DND-41 (cell line): ENCODE results near the gene HTR1A.

Experiments
- ATAC-seq: fragments of 200-7000 bp; cut with Tn5 transposase; 3 replicates; pipeline ENCODE4 v1.9.1; 2021; ENCODE audit warnings: low read depth; ENCODE audit not compliant: insufficient read depth
- DNase-seq: peaks from one replicate; pipeline ENCODE4 v3.0.0-alpha.2; 2020
- H2AFZ ChIP-seq: 2 replicates; pipeline ENCODE4 v1.6.0; 2012; ENCODE audit warnings: low read depth, low read length
- H3K27ac ChIP-seq: 2 replicates; pipeline ENCODE4 v1.5.1; 2012; ENCODE audit warnings: low read length, inconsistent platforms
- H3K27me3 ChIP-seq: fragments of 200-600 bp; sonication (generic); 2 replicates; pipeline ENCODE4 v1.6.0; 2012; ENCODE audit warnings: low read length, mild to moderate bottlenecking, inconsistent platforms; ENCODE audit not compliant: insufficient read depth, poor library complexity
- H3K36me3 ChIP-seq: 2 replicates; pipeline ENCODE4 v1.5.1; 2012; ENCODE audit warnings: low read length, inconsistent platforms; ENCODE audit not compliant: insufficient read depth
- H3K4me1 ChIP-seq: 2 replicates; pipeline ENCODE4 v1.5.1; 2012; ENCODE audit warnings: mild to moderate bottlenecking, low read length; ENCODE audit not compliant: insufficient read depth
- H3K4me2 ChIP-seq: 2 replicates; pipeline ENCODE4 v1.6.0; 2012; ENCODE audit warnings: mild to moderate bottlenecking, moderate library complexity, low read length, inconsistent platforms; ENCODE audit not compliant: insufficient read depth
- H3K4me3 ChIP-seq, 2 experiments: fragments of 200-600 bp in 1 of 2; shearing (Covaris generic) in 1 of 2; 2 replicates each; pipeline ENCODE4 v1.5.1; 2012 to 2016; ENCODE audit warnings: inconsistent platforms in 2 of 2, low read length in 2 of 2, mild to moderate bottlenecking in 2 of 2, low read depth in 1 of 2, moderate library complexity in 1 of 2
- H3K79me2 ChIP-seq: 2 replicates; pipeline ENCODE4 v1.6.0; 2012; ENCODE audit warnings: low read length, inconsistent platforms; ENCODE audit not compliant: insufficient read depth
- H3K9ac ChIP-seq: 2 replicates; pipeline ENCODE4 v1.6.0; 2012; ENCODE audit warnings: low read depth, mild to moderate bottlenecking, inconsistent platforms, low read length, moderate library complexity
- H3K9me3 ChIP-seq: 2 replicates; pipeline ENCODE4 v1.5.1; 2012; ENCODE audit warnings: low read length, moderate library complexity, mild to moderate bottlenecking, inconsistent platforms; ENCODE audit not compliant: insufficient read depth, severe bottlenecking
- H4K20me1 ChIP-seq: 2 replicates; pipeline ENCODE4 v1.6.0; 2012; ENCODE audit warnings: low read length; ENCODE audit not compliant: insufficient read depth
- EZH2 ChIP-seq: IDR thresholded peaks from 3 replicates; pipeline ENCODE4 v1.6.1; 2012; ENCODE audit warnings: borderline replicate concordance, low read depth, mild to moderate bottlenecking, moderate library complexity, low read length, inconsistent platforms; ENCODE audit not compliant: severe bottlenecking
- TF ChIP-seq, protein P1 (sequence below): IDR thresholded peaks from 2 replicates; pipeline ENCODE4 v1.5.1; 2012; ENCODE audit warnings: borderline replicate concordance, low read length, moderate library complexity, mild to moderate bottlenecking; ENCODE audit not compliant: poor library complexity, severe bottlenecking; ENCODE audit errors: extremely low read depth

Gene HTR1A

DNA sequence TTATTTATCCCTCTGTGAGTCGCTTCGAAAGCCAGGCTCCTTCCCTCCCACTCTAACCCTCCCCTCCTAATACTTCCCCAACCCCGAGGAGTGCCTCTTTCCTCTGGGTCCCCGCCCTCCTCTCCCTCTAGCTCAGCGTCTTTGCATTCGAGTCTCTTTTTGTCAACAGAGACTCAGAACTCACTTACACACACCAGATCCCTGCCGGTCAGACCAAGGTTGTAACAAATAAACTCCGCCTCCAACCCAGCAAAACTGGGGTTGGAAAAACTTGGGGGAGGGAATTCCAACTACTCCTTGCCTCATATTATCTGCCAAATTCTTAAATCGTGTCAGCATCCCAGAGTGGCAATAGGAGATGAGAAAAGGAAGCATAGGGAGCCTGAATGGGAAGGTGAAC is at the start of gene HTR1A:
HTR1A (minus strand) TSS at position 167 of the 400 bp plus-strand sequence. CDS start 726 bp downstream, outside the sequence.
- no peak within 1 kb of the TSS for H3K4me3 ChIP-seq

DNA sequence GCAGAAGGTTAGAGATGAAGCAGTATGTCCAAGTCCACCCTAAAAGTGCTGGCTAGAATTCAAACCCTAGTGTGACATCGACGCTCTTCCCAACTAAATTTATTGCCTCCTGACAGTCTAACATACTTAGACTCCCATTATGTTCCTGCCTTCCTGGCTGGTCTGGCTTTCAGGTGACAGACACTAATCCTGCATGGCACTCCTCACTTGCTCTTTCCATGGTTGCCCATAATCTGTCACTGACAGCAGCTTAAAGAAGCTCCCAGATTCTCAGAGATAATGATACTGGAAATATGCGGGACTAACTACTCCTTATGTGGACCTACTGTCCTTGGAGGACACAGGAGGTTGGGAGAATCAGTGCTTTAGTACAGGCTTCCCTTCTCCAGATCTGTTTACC is 41.7 kb upstream of the HTR1A start:
- ATAC-seq (no peak), DNase-seq (no peak)
- H3K27me3 ChIP-seq, result no peaks in the 10 kb centered on the region
- no peak for TF ChIP-seq EZH2
- TF ChIP-seq, protein P1, sequence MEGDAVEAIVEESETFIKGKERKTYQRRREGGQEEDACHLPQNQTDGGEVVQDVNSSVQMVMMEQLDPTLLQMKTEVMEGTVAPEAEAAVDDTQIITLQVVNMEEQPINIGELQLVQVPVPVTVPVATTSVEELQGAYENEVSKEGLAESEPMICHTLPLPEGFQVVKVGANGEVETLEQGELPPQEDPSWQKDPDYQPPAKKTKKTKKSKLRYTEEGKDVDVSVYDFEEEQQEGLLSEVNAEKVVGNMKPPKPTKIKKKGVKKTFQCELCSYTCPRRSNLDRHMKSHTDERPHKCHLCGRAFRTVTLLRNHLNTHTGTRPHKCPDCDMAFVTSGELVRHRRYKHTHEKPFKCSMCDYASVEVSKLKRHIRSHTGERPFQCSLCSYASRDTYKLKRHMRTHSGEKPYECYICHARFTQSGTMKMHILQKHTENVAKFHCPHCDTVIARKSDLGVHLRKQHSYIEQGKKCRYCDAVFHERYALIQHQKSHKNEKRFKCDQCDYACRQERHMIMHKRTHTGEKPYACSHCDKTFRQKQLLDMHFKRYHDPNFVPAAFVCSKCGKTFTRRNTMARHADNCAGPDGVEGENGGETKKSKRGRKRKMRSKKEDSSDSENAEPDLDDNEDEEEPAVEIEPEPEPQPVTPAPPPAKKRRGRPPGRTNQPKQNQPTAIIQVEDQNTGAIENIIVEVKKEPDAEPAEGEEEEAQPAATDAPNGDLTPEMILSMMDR, result no peak
- H2AFZ ChIP-seq, result no peak overlapping the region
- H3K9ac ChIP-seq, result no peak overlapping the region
- H3K27ac ChIP-seq, result no peak overlapping the region
- H3K79me2 ChIP-seq, result no peaks in the 10 kb centered on the region
- no peaks in the 10 kb centered on the region for H4K20me1 ChIP-seq
- no peaks in the 10 kb centered on the region for H3K4me1 ChIP-seq
- no peaks in the 10 kb centered on the region for H3K36me3 ChIP-seq
- H3K9me3 ChIP-seq, result no peaks in the 10 kb centered on the region
- no peak overlapping the region for H3K4me3 ChIP-seq
- H3K4me2 ChIP-seq, result no peak overlapping the region

More for the DNA sequence above, at the start of gene HTR1A:
- Histone ChIP-seq H3K27me3 (no peaks in the 10 kb centered on the region), H3K9ac (no peak within 1 kb of the TSS), H3K4me1 (no peaks in the 10 kb centered on the region), H2AFZ (no peak within 1 kb of the TSS), H3K4me2 (no peak within 1 kb of the TSS), H3K9me3 (peaks cover 11% of the 10 kb centered on the region), H3K27ac (no peak within 1 kb of the TSS), H3K36me3 (no peaks in the 10 kb centered on the region), H3K79me2 (no peaks in the 10 kb centered on the region), H4K20me1 (no peaks in the 10 kb centered on the region)
- TF ChIP-seq EZH2, result no peak
- DNase-seq, result no peak
- ATAC-seq, result no peak

DNA sequence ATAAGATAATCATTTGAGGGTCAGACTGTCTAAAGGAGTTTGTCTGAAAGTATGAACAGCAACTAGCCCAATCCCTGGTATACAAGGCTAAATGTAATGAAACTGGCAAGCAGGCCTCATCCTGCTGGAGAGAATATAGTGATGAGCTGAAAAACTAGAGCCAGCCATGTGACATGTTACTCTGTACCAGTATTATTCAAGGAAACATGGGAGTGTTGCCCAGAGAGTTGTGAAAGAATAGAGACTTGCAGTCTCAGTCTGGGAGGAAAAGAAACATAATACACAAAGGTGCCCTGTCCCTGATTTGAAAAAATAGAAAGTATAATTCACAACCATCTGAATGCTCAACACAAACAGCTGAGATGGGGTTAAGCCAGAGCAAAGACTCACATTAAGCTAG is 37.9 kb upstream of the HTR1A start:
- Histone ChIP-seq H3K27me3 (no peaks in the 10 kb centered on the region), H4K20me1 (no peaks in the 10 kb centered on the region), H3K9me3 (no peaks in the 10 kb centered on the region), H3K27ac (no peak overlapping the region), H3K4me1 (no peaks in the 10 kb centered on the region), H3K9ac (no peak overlapping the region), H3K4me2 (no peak overlapping the region), H2AFZ (no peak overlapping the region), H3K79me2 (no peaks in the 10 kb centered on the region), H3K36me3 (no peaks in the 10 kb centered on the region), H3K4me3 (no peak overlapping the region)
- no peak for DNase-seq
- TF ChIP-seq, protein P1, result no peak
- no peak for TF ChIP-seq EZH2
- no peak for ATAC-seq

DNA sequence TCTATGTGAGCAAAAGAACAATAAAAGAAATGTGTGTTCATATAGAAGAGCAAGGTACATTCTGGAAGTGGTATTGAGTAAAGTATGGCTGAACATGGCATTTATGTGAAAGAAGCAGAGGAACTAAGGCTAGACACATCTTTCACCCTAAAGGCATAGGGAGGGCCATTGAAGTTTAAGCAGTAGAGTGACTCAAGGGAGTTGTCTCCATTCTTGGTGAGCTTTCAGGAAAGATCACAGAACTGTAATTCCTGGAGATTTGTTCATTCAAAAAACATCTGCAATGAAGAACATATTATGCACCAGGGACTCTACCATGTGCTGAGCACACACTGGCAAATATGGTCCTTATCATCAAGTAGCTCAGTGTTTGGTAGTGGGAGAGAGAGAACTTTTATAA is 24.8 kb upstream of the HTR1A start:
- no peak overlapping the region for H3K4me2 ChIP-seq
- no peaks in the 10 kb centered on the region for H3K36me3 ChIP-seq
- no peaks in the 10 kb centered on the region for H3K4me1 ChIP-seq
- no peaks in the 10 kb centered on the region for H3K79me2 ChIP-seq
- H2AFZ ChIP-seq, result no peak overlapping the region
- TF ChIP-seq, protein P1, result no peak
- TF ChIP-seq EZH2, result no peak
- no peaks in the 10 kb centered on the region for H3K27me3 ChIP-seq
- H3K27ac ChIP-seq, result no peak overlapping the region
- no peak for ATAC-seq
- no peak for DNase-seq
- no peak overlapping the region for H3K9ac ChIP-seq
- no peaks in the 10 kb centered on the region for H3K9me3 ChIP-seq
- H3K4me3 ChIP-seq, result no peak overlapping the region
- no peaks in the 10 kb centered on the region for H4K20me1 ChIP-seq
